Measurements from ENCODE around the gene GFM2.

DNA sequence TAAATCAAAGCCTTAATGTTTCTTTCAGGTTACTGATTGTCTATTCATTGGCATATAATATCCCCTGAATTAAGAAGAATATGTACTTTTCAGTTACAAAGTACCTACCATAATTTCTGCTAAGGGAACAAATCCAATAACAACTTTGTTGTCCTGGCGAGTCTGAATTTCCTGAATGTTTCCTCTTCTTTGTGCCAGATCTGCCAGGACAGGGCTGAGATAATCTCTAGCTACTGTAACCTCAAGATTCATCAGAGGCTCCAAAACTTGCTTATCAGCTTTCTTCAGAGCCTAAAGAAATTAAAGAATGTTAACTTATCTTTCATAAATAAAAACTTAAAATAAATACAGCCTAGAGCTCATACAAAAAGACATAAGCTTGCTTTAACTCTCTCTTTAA lies 44.6 kb downstream of the GFM2 start:
- no peak for TF ChIP-seq EZH2phosphoT487 (IDR thresholded peaks at IDR 0.05; ENCODE audit: low read depth)
- no peak for TF ChIP-seq CTCF (IDR thresholded peaks at IDR 0.05; ENCODE audit: low read depth, low read length)

Data from OCI-LY3 (cell line).